ENCODE measurements around the gene REST. TPM values are rescaled to one million over a fixed set of nuclear protein-coding genes. Genes with fewer than 3 reads are reported as not detected.
A peak's percentile ranks its signal among the peaks of the same experiment; 100 is the strongest.

REST gene
- total RNA-seq, 1 experiment from 2014 or later: 56.6 TPM

DNA sequence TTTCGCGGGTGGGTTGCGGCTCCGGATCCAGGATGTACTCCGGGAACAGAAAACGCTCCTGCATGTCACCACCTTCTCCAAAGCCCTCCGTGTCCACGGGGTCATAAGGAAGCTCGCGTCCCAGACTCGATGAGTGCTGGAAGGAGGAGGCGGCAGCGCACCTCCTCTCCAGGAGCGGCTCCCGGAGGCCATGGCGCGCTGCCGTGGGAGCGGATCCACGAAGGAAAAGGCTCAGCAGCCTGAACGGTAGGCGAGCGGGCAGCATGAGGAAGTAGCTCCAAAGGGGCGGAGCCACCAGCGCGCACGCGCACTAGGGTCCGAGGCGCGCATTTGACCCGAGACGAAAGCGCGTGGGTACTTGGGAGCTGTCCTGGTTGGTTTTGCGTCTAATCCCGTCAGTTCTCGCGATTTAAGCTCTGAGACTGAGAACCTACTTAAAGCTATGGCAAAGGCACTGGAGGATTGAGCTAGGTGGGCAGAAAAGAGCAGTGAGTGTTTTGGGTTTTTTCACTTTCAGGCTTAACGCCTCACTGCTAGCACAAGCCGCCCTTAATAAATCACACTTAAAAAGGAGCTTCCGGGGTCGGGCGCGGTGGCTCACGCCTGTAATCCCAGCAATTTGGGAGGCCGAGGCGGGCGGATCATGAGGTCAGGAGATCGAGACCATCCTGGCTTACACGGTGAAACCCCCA is 69.8 kb downstream of the REST start, which contains the start of gene NOA1:
Gene NOA1 (minus strand): TSS at position 286 of the 692 bp plus-strand sequence. CDS start 21 bp downstream, at position 265.
- peaks cover 59% of the 10 kb centered on the region for H3K36me3 Mint-ChIP-seq (ENCODE audit: insufficient read depth, unreplicated experiment)
- peak within 1 kb of the TSS; percentile 94 for H3K4me3 ChIP-seq (ENCODE audit: low read depth, low read length)
- peaks cover 12% of the 10 kb centered on the region for H3K9me3 Mint-ChIP-seq (ENCODE audit: unreplicated experiment)
- BruUV-seq (replicated peaks): no TSS peak
- 0 out of 2 replicates have a peak, but pooled peaks cover 6% of the 10 kb centered on the region for H3K9me3 ChIP-seq
- DNase-seq: peak; percentile 97
- ChIA-PET CTCF (interaction anchor here (0.6 to 1.6 kb wide), 4 partner anchors 15 to 222 kb away, joined by 3 to 13 read pairs (median 6); partner anchors contain the start of gene REST), POLR2A (interaction anchor here (0.5 to 1.9 kb wide), 10 partner anchors 12 to 590 kb away, joined by 3 to 10 read pairs (median 4); partner anchors contain the start of genes AASDH, PAICS and PPAT)
- no peak for TF ChIP-seq CTCF (IDR thresholded peaks at IDR 0.05; ENCODE audit: insufficient read depth in 1 of 2, low read depth in 1 of 2, low read length in 1 of 2, severe bottlenecking in 1 of 2, unreplicated experiment in 1 of 2)
- peaks cover 1% of the 10 kb centered on the region for H3K36me3 ChIP-seq (ENCODE audit: control insufficient read depth, insufficient read depth, low read length)
- H3K27ac Mint-ChIP-seq (ENCODE audit: unreplicated experiment): peak within 1 kb of the TSS; percentile 98
- no peaks in the 10 kb centered on the region for H3K4me1 ChIP-seq
- peak within 1 kb of the TSS; percentile 99 for H3K4me3 Mint-ChIP-seq (ENCODE audit: unreplicated experiment)
- H3K27me3 Mint-ChIP-seq (ENCODE audit: insufficient read depth, unreplicated experiment): no peaks in the 10 kb centered on the region
- no peaks in the 10 kb centered on the region for H3K27me3 ChIP-seq (replicated peaks; ENCODE audit: control insufficient read depth, insufficient read depth, low read length)
- peaks cover 9% of the 10 kb centered on the region for H3K4me1 Mint-ChIP-seq (ENCODE audit: low read depth, unreplicated experiment)
- intact Hi-C loops (cut with micrococcal nuclease; ENCODE audit: unreplicated experiment): loop anchor here (1.0 kb wide), 1 partner anchor 69 kb away; no protein-coding TSS in a partner anchor

DNA sequence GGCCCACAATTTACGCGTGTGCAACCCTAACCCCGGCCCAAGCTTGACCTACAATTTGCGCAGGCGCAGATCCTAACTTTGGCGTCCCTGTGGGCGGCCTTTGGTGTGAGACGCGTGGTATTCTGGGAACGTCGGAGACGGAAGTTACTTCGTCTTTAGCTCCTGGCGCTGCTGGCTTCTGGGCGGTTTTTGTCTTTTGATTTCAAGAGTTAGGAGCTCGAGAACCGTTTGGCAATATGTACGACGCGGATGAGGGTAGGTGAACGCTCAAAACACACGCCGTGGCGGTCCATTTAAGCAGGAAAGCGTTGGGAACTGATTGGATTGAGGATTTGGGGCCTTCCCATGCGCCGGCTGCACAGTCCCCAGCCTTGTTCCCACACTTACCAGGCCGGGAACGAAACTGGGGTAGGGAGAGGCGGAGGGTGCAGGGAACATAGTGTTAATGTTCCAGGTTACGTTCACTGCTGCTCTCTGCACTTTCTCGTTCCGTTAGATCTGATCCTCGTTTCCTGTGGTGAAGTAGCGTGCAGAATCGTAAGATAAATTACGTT is 71.1 kb downstream of the REST start, which contains the start of gene POLR2B:
Gene POLR2B (plus strand): TSS at position 147 of the 554 bp plus-strand sequence. CDS start 90 bp downstream, at position 237.
- Mint-ChIP-seq H3K9me3 (ENCODE audit: unreplicated experiment) (peaks cover 5% of the 10 kb centered on the region), H3K36me3 (ENCODE audit: insufficient read depth, unreplicated experiment) (peaks cover 46% of the 10 kb centered on the region), H3K4me3 (ENCODE audit: unreplicated experiment) (peak within 1 kb of the TSS; percentile 99), H3K27ac (ENCODE audit: unreplicated experiment) (peak within 1 kb of the TSS; percentile 98), H3K27me3 (ENCODE audit: insufficient read depth, unreplicated experiment) (no peaks in the 10 kb centered on the region), H3K4me1 (ENCODE audit: low read depth, unreplicated experiment) (peaks cover 16% of the 10 kb centered on the region)
- DNase-seq: peak; percentile 96
- CTCF ChIA-PET: interaction anchor here (0.6 to 1.4 kb wide), 2 partner anchors 18 to 144 kb away, joined by 4 to 9 read pairs; no protein-coding TSS in a partner anchor
- TSS peak; percentile 71 for BruUV-seq (replicated peaks)
- intact Hi-C loops (cut with micrococcal nuclease; ENCODE audit: unreplicated experiment): no loop called here
- no peak for TF ChIP-seq CTCF (IDR thresholded peaks at IDR 0.05; ENCODE audit: insufficient read depth in 1 of 2, low read depth in 1 of 2, low read length in 1 of 2, severe bottlenecking in 1 of 2, unreplicated experiment in 1 of 2)
- no peaks in the 10 kb centered on the region for H3K27me3 ChIP-seq (replicated peaks; ENCODE audit: control insufficient read depth, insufficient read depth, low read length)
- POLR2A ChIA-PET: interaction anchor here (0.6 to 1.9 kb wide), 6 partner anchors 10 to 543 kb away, joined by 3 to 6 read pairs (median 4); partner anchors contain the start of genes PAICS, PPAT and REST
- no peaks in the 10 kb centered on the region for H3K4me1 ChIP-seq
- peak within 1 kb of the TSS; percentile 94 for H3K4me3 ChIP-seq (ENCODE audit: low read depth, low read length)
- 0 out of 2 replicates have a peak, but pooled peaks cover 3% of the 10 kb centered on the region for H3K9me3 ChIP-seq
- H3K36me3 ChIP-seq (ENCODE audit: control insufficient read depth, insufficient read depth, low read length): no peaks in the 10 kb centered on the region

GRCh38 chr4:56979421-56980072 is 71.8 kb downstream of the REST start:
- Histone ChIP-seq H3K4me1 (no peaks in the 10 kb centered on the region), H3K4me3 (ENCODE audit: low read depth, low read length) (peak overlapping the region; percentile 94), H3K27me3 (replicated peaks; ENCODE audit: control insufficient read depth, insufficient read depth, low read length) (no peaks in the 10 kb centered on the region), H3K36me3 (ENCODE audit: control insufficient read depth, insufficient read depth, low read length) (no peaks in the 10 kb centered on the region), H3K9me3 (no peaks in the 10 kb centered on the region)
- Mint-ChIP-seq H3K9me3 (ENCODE audit: unreplicated experiment) (no peaks in the 10 kb centered on the region), H3K27me3 (ENCODE audit: insufficient read depth, unreplicated experiment) (no peaks in the 10 kb centered on the region), H3K4me1 (ENCODE audit: low read depth, unreplicated experiment) (peaks cover 16% of the 10 kb centered on the region), H3K4me3 (ENCODE audit: unreplicated experiment) (peak overlapping the region; percentile 99), H3K27ac (ENCODE audit: unreplicated experiment) (peak overlapping the region; percentile 98), H3K36me3 (ENCODE audit: insufficient read depth, unreplicated experiment) (peaks cover 39% of the 10 kb centered on the region)
- ChIA-PET POLR2A (interaction anchor here (0.7 to 1.3 kb wide), 3 partner anchors 57 to 544 kb away, joined by 4 to 6 read pairs (median 5); partner anchors contain the start of genes PAICS, PPAT and REST), CTCF (interaction anchor here (0.6 to 1.3 kb wide), 3 partner anchors 11 to 145 kb away, joined by 4 to 5 read pairs (median 4); no protein-coding TSS in a partner anchor)
- intact Hi-C loops (cut with micrococcal nuclease; ENCODE audit: unreplicated experiment): no loop called here
- TF ChIP-seq CTCF (IDR thresholded peaks at IDR 0.05; ENCODE audit: insufficient read depth in 1 of 2, low read depth in 1 of 2, low read length in 1 of 2, severe bottlenecking in 1 of 2, unreplicated experiment in 1 of 2): no peak
- DNase-seq: peak in 1 of 2 experiments; percentile 44
- BruUV-seq (replicated peaks): no TSS peak
